SK-N-SH (cell line): ENCODE data around the gene SFT2D3. TPM values are rescaled to one million over a fixed set of nuclear protein-coding genes. Genes with fewer than 3 reads are reported as not detected.

Experiments
- CTCF ChIA-PET: fragments of 300-600, 350-600 bp; formaldehyde crosslinking; extraction: SDS; loops from one replicate; lab custom pipeline; 2021; lab: Yijun Ruan, JAX
- POLR2A ChIA-PET: fragments of 350-600 bp; sonication (Branson Sonifier 250); formaldehyde crosslinking; extraction: SDS; loops from one replicate; lab custom pipeline; 2020; ENCODE audit warnings: antibody characterized with exemption, inconsistent platforms; lab: Yijun Ruan, JAX
- DNase-seq: peaks from one replicate; pipeline ENCODE4 v3.0.0; 2012
- H2AFZ ChIP-seq: fragments of 200-600 bp; sonication (generic); 2 replicates; pipeline ENCODE4 v1.8.1; 2016; ENCODE audit warnings: antibody characterized with exemption, mild to moderate bottlenecking, low read depth
- H3F3A ChIP-seq: fragments of 200-600 bp; sonication (generic); replicated peaks from 2 replicates; pipeline ENCODE3; 2016; ENCODE audit warnings: antibody characterized with exemption, mild to moderate bottlenecking; ENCODE audit not compliant: insufficient read depth
- H3K27ac ChIP-seq, 2 experiments: fragments of 200-500 bp in 1 of 2; fragments of 200-600 bp in 1 of 2; sonication (Bioruptor generic) in 1 of 2; sonication (generic), shearing (Covaris generic) in 1 of 2; 2 replicates each; pipeline versions ENCODE4 v1.5.1 to v1.6.1; 2014 to 2016; ENCODE audit warnings: low read depth in 2 of 2, inconsistent platforms in 1 of 2, low read length in 1 of 2, mild to moderate bottlenecking in 1 of 2, mixed read lengths in 1 of 2
- H3K27me3 ChIP-seq: fragments of 200-600 bp; sonication (generic), shearing (Covaris generic); 2 replicates; pipeline ENCODE4 v1.6.1; 2016; ENCODE audit warnings: mixed run types; ENCODE audit not compliant: insufficient read depth
- H3K36me3 ChIP-seq, 2 experiments: fragments of 200-500 bp in 1 of 2; fragments of 200-600 bp in 1 of 2; sonication (Bioruptor generic) in 1 of 2; sonication (generic) in 1 of 2; replicated peaks in 1 of 2; 2 replicates each; pipeline versions ENCODE3 to v1.5.1; 2014 to 2016; ENCODE audit warnings: low read length in 1 of 2, mild to moderate bottlenecking in 1 of 2; ENCODE audit not compliant: insufficient read depth in 2 of 2, control insufficient read depth in 1 of 2
- H3K4me1 ChIP-seq, 2 experiments: fragments of 200-500 bp in 1 of 2; fragments of 200-600 bp in 1 of 2; sonication (Bioruptor generic) in 1 of 2; sonication (generic), shearing (Covaris generic) in 1 of 2; 2 replicates each; pipeline versions ENCODE4 v1.5.1 to v1.6.1; 2014 to 2016; ENCODE audit warnings: low read depth in 1 of 2, low read length in 1 of 2, mixed run types in 1 of 2; ENCODE audit not compliant: insufficient read depth in 2 of 2, control insufficient read depth in 1 of 2
- H3K4me2 ChIP-seq: fragments of 200-600 bp; sonication (generic), shearing (Covaris generic); 2 replicates; pipeline ENCODE4 v1.6.1; 2017; ENCODE audit warnings: mixed run types
- H3K4me3 ChIP-seq, 2 experiments: fragments of 200-500 bp in 1 of 2; fragments of 200-600 bp in 1 of 2; sonication (Bioruptor generic) in 1 of 2; sonication (generic), shearing (Covaris generic) in 1 of 2; 2 replicates each; pipeline versions ENCODE4 v1.5.1 to v1.8.1; 2014 to 2016; ENCODE audit warnings: low read depth in 2 of 2, inconsistent platforms in 1 of 2, low read length in 1 of 2, mild to moderate bottlenecking in 1 of 2, mixed read lengths in 1 of 2, moderate library complexity in 1 of 2
- H3K79me2 ChIP-seq: fragments of 200-600 bp; sonication (generic); 2 replicates; pipeline ENCODE4 v1.8.1; 2017; ENCODE audit warnings: mild to moderate bottlenecking; ENCODE audit not compliant: insufficient read depth
- H3K9ac ChIP-seq: fragments of 200-600 bp; sonication (generic); 2 replicates; pipeline ENCODE4 v1.6.1; 2017; ENCODE audit warnings: mixed run types
- H3K9me2 ChIP-seq: fragments of 200-600 bp; sonication (generic); 2 replicates; pipeline ENCODE4 v1.6.1; 2017; ENCODE audit warnings: mixed run types
- H3K9me3 ChIP-seq: fragments of 200-600 bp; sonication (generic); 2 replicates; pipeline ENCODE4 v1.6.1; 2017; ENCODE audit warnings: mixed run types, mild to moderate bottlenecking, moderate library complexity
- H4K20me1 ChIP-seq: fragments of 200-600 bp; sonication (generic); 2 replicates; pipeline ENCODE4 v1.6.1; 2017; ENCODE audit warnings: mild to moderate bottlenecking, mixed run types; ENCODE audit not compliant: insufficient read depth
- CHD2 ChIP-seq: fragments of 150-350 bp; IDR thresholded peaks from 2 replicates; pipeline ENCODE4 v1.6.1; 2018; ENCODE audit warnings: low read length; ENCODE audit not compliant: partially characterized antibody
- ELF1 ChIP-seq: IDR thresholded peaks from 2 replicates; pipeline ENCODE4 v1.4.0; 2012
- EP300 ChIP-seq, 2 experiments: IDR thresholded peaks; 2 replicates each; pipeline versions ENCODE4 v1.4.0 to v1.6.1; 2012; ENCODE audit warnings: borderline replicate concordance in 1 of 2, low read depth in 1 of 2, low read length in 1 of 2
- EZH2phosphoT487 ChIP-seq: fragments of 200-600 bp; sonication (generic); IDR thresholded peaks from 2 replicates; pipeline ENCODE4 v1.6.1; 2017; ENCODE audit warnings: low read depth, mixed run types, mild to moderate bottlenecking, antibody characterized with exemption, moderate library complexity, borderline replicate concordance
- FOSL2 ChIP-seq: IDR thresholded peaks from 2 replicates; pipeline ENCODE4 v1.4.0; 2012; ENCODE audit warnings: low read depth, mild to moderate bottlenecking, moderate library complexity, borderline replicate concordance
- GABPA ChIP-seq: IDR thresholded peaks from 2 replicates; pipeline ENCODE4 v1.4.0; 2012; ENCODE audit warnings: low read depth, mild to moderate bottlenecking
- GATA2 ChIP-seq: sonication (generic); formaldehyde crosslinking; IDR thresholded peaks from 2 replicates; pipeline ENCODE4 v1.5.0; 2020; ENCODE audit warnings: mild to moderate bottlenecking, missing genetic modification reagents
- JUND ChIP-seq: IDR thresholded peaks from 2 replicates; pipeline ENCODE4 v1.4.0; 2012
- MAX ChIP-seq: IDR thresholded peaks from 2 replicates; pipeline ENCODE4 v1.4.0; 2012; ENCODE audit warnings: low read depth
- MEF2A ChIP-seq: IDR thresholded peaks from 2 replicates; pipeline ENCODE4 v1.4.0; 2012; ENCODE audit warnings: low read depth, borderline replicate concordance
- MXI1 ChIP-seq: IDR thresholded peaks from 2 replicates; pipeline ENCODE4 v1.6.1; 2012; ENCODE audit warnings: mild to moderate bottlenecking, low read depth, low read length, improper control_type of control experiment
- NFIC ChIP-seq: IDR thresholded peaks from 2 replicates; pipeline ENCODE4 v1.4.0; 2012; ENCODE audit warnings: borderline replicate concordance
- PBX3 ChIP-seq: IDR thresholded peaks from 2 replicates; pipeline ENCODE4; 2012
- RAD21 ChIP-seq: IDR thresholded peaks from 2 replicates; pipeline ENCODE4 v1.6.1; 2012; ENCODE audit warnings: mild to moderate bottlenecking, low read length
- RCOR1 ChIP-seq: fragments of 150-350 bp; IDR thresholded peaks from 2 replicates; pipeline ENCODE4 v1.6.1; 2017; ENCODE audit warnings: antibody characterized with exemption, low read length
- REST ChIP-seq: IDR thresholded peaks from 2 replicates; pipeline ENCODE4 v1.6.1; 2012; ENCODE audit warnings: mild to moderate bottlenecking, low read depth, low read length, moderate library complexity
- RFX5 ChIP-seq: IDR thresholded peaks from 2 replicates; pipeline ENCODE4 v1.6.1; 2012; ENCODE audit warnings: mild to moderate bottlenecking, improper control_type of control experiment, low read length
- SIN3A ChIP-seq: IDR thresholded peaks from 2 replicates; pipeline ENCODE4 v1.6.1; 2012; ENCODE audit warnings: low read depth, mild to moderate bottlenecking, low read length, moderate library complexity, borderline replicate concordance
- TAF1 ChIP-seq: IDR thresholded peaks from 2 replicates; pipeline ENCODE4 v1.6.1; 2012; ENCODE audit warnings: low read depth, mild to moderate bottlenecking, low read length, moderate library complexity, borderline replicate concordance
- TCF12 ChIP-seq: IDR thresholded peaks from 2 replicates; pipeline ENCODE4 v1.4.0; 2012
- USF1 ChIP-seq: IDR thresholded peaks from 2 replicates; pipeline ENCODE4 v1.4.0; 2012; ENCODE audit warnings: low read depth, borderline replicate concordance
- USF2 ChIP-seq: fragments of 150-350 bp; IDR thresholded peaks from 2 replicates; pipeline ENCODE4 v1.6.1; 2017; ENCODE audit warnings: antibody characterized with exemption, low read length, low read depth, borderline replicate concordance
- YY1 ChIP-seq: IDR thresholded peaks from 2 replicates; pipeline ENCODE4 v1.4.0; 2012; ENCODE audit warnings: low read depth, mild to moderate bottlenecking
- ZBTB33 ChIP-seq: IDR thresholded peaks from 2 replicates; pipeline ENCODE4 v1.4.0; 2012; ENCODE audit warnings: low read depth, borderline replicate concordance
- WGBS: methylation state at CpG from one replicate; pipeline ENCODE4 v1.1.6; 2017; ENCODE audit warnings: low lambda C conversion rate; 5-methylcytosine and 5-hydroxymethylcytosine counted together
- polyA plus RNA-seq, 3 experiments: library from polyadenylated mRNA; depleted of rRNA; stranded (reverse); fragments of >200 nt; gene quantifications; 2 replicates each; pipeline ENCODE4 v1.2.3, GENCODE V29; 2012

Gene SFT2D3
- polyA plus RNA-seq, 1 of the 3 experiments (the other 2 are of a cell fraction) = 3.2 TPM

GRCh38 chr2:127695491-127696472 lies 5.5 kb upstream of the SFT2D3 start:
- peak; percentile 90 for DNase-seq
- Histone ChIP-seq H3K9me3 (no peaks in the 10 kb centered on the region), H3K4me1 (peaks cover 0 to 11% of the 10 kb centered on the region in 2 experiments; a peak in 2 of 4 replicates), H3K79me2 (no peaks in the 10 kb centered on the region), H3K27me3 (no peaks in the 10 kb centered on the region), H3K4me2 (peak overlapping the region; percentile 37; the same call in 1 of the 2 replicates), H3K36me3 (no peaks in the 10 kb centered on the region), H3K9me2 (no peaks in the 10 kb centered on the region), H4K20me1 (no peaks in the 10 kb centered on the region), H3K27ac (no peak overlapping the region), H3F3A (no peaks in the 10 kb centered on the region), H3K4me3 (peak overlapping the region in 1 of 2 experiments; percentile 36; a peak in 2 of 4 replicates), H2AFZ (peak overlapping the region; percentile 76; the same call in 1 of the 2 replicates), H3K9ac (no peak overlapping the region)
- ChIA-PET CTCF (interaction anchor here (0.7 to 2.6 kb wide), 18 partner anchors 9 to 280 kb away, joined by 3 to 22 read pairs (median 4); partner anchors contain the start of genes GPR17, IWS1 and LIMS2), POLR2A (no interaction called here)
- 34% methylated on average over 31 of the region's 52 CpGs for WGBS
- TF ChIP-seq GATA2 (CRISPR knock-in tag) (no peak), MEF2A (no peak), USF2 (no peak), MAX (peak; percentile 68), PBX3 (no peak), TAF1 (no peak), NFIC (no peak), REST (no peak), JUND (no peak), EZH2phosphoT487 (no peak), RFX5 (0 out of 2 replicates have a peak, but pooled peaks have one; percentile 32), TCF12 (no peak), RAD21 (peak; percentile 76), ELF1 (no peak), ZBTB33 (no peak), FOSL2 (no peak), GABPA (no peak), USF1 (no peak), RCOR1 (no peak), CHD2 (no peak), SIN3A (no peak), MXI1 (peak; percentile 40; the same call in 1 of the 2 replicates), YY1 (no peak), EP300 (IDR thresholded peaks at IDR 0.05; ENCODE audit: borderline replicate concordance in 1 of 2, low read depth in 1 of 2, low read length in 1 of 2) (no peak)
